ENCODE data around the gene OR2A5.

- TF ChIP-seq, protein P1, sequence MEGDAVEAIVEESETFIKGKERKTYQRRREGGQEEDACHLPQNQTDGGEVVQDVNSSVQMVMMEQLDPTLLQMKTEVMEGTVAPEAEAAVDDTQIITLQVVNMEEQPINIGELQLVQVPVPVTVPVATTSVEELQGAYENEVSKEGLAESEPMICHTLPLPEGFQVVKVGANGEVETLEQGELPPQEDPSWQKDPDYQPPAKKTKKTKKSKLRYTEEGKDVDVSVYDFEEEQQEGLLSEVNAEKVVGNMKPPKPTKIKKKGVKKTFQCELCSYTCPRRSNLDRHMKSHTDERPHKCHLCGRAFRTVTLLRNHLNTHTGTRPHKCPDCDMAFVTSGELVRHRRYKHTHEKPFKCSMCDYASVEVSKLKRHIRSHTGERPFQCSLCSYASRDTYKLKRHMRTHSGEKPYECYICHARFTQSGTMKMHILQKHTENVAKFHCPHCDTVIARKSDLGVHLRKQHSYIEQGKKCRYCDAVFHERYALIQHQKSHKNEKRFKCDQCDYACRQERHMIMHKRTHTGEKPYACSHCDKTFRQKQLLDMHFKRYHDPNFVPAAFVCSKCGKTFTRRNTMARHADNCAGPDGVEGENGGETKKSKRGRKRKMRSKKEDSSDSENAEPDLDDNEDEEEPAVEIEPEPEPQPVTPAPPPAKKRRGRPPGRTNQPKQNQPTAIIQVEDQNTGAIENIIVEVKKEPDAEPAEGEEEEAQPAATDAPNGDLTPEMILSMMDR (IDR thresholded peaks at IDR 0.05), result no peak
- TF ChIP-seq POLR2A (IDR thresholded peaks at IDR 0.05) (no peak), EP300 (IDR thresholded peaks at IDR 0.05) (no peak)
Observed at GRCh38 chr7:144011458-144012230, 37.1 kb upstream of the OR2A5 start.

Measured in tibial nerve (tissue), 4 donors.